ENCODE results near the gene CEP55. TPM values are rescaled to one million over a fixed set of nuclear protein-coding genes. Genes with fewer than 3 reads are reported as not detected.
A peak's percentile ranks its signal among the peaks of the same experiment; 100 is the strongest.

The CEP55 gene
- total and polyA plus RNA-seq, 2 donors (not counting 1 experiment from before 2014, with no cell fraction given), result 16.1 to 19.0 TPM

DNA sequence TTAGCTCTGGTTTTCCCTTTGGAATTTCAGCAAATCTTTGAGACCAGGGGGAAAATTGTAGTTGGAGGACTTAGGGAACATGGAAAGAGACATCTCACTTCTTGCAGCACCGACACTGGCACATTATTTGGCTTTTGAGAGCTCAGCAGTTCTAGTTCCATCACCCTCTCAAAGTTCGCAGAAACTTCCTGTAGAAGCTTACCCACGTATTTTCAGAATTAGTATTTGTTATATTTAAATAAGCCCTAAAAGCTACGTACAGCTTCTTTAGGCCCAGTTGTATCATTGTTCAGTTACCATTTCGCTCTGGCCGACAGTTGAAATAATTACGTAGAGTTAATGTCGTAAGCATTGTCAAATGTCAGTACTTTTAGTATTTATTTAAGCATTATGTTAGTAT, 13.4 kb downstream of the CEP55 start:
- Histone ChIP-seq H2AFZ (ENCODE audit: low read length) (no peak overlapping the region), H3K4me3 (replicated peaks in 1 of 4; ENCODE audit: control extremely low read depth in 1 of 4, insufficient read depth in 1 of 4, low read depth in 3 of 4, low read length in 4 of 4) (no peak overlapping the region), H3K27ac (ENCODE audit: insufficient read depth, low read length) (no peak overlapping the region), H3K79me2 (ENCODE audit: control insufficient read depth, insufficient read depth, low read length) (no peaks in the 10 kb centered on the region), H3K4me2 (ENCODE audit: extremely low read depth, insufficient read depth, low read length) (no peak overlapping the region), H3K4me1 (ENCODE audit: control insufficient read depth, extremely low read depth, insufficient read depth, low read length) (peaks cover 4% of the 10 kb centered on the region), H3K36me3 (ENCODE audit: control insufficient read depth, insufficient read depth, low read length) (no peaks in the 10 kb centered on the region), H3K9me3 (ENCODE audit: control insufficient read depth, insufficient read depth, low read depth, low read length) (no peaks in the 10 kb centered on the region), H3K9ac (ENCODE audit: insufficient read depth, low read length) (no peak overlapping the region), H3K27me3 (ENCODE audit: control insufficient read depth, insufficient read depth, low read length) (no peaks in the 10 kb centered on the region), H4K20me1 (ENCODE audit: control insufficient read depth, extremely low read depth, insufficient read depth, low read length) (no peaks in the 10 kb centered on the region)
- no peak for TF ChIP-seq EZH2 (IDR thresholded peaks at IDR 0.05; ENCODE audit: low read length, missing control alignments)
- TF ChIP-seq, protein P1, sequence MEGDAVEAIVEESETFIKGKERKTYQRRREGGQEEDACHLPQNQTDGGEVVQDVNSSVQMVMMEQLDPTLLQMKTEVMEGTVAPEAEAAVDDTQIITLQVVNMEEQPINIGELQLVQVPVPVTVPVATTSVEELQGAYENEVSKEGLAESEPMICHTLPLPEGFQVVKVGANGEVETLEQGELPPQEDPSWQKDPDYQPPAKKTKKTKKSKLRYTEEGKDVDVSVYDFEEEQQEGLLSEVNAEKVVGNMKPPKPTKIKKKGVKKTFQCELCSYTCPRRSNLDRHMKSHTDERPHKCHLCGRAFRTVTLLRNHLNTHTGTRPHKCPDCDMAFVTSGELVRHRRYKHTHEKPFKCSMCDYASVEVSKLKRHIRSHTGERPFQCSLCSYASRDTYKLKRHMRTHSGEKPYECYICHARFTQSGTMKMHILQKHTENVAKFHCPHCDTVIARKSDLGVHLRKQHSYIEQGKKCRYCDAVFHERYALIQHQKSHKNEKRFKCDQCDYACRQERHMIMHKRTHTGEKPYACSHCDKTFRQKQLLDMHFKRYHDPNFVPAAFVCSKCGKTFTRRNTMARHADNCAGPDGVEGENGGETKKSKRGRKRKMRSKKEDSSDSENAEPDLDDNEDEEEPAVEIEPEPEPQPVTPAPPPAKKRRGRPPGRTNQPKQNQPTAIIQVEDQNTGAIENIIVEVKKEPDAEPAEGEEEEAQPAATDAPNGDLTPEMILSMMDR (conservative IDR thresholded peaks at IDR 0.05 in 1 of 2, IDR thresholded peaks at IDR 0.05 in 1 of 2; ENCODE audit: low read depth in 1 of 2, low read length in 2 of 2), result no peak
- DNase-seq (ENCODE audit: low read depth in 2 of 2), result no peak

- TF ChIP-seq, protein P1 (conservative IDR thresholded peaks at IDR 0.05 in 1 of 2, IDR thresholded peaks at IDR 0.05 in 1 of 2; ENCODE audit: low read depth in 1 of 2, low read length in 2 of 2), result no peak
- no peak for TF ChIP-seq EZH2 (IDR thresholded peaks at IDR 0.05; ENCODE audit: low read length, missing control alignments)
- H3K9me3 ChIP-seq (ENCODE audit: control insufficient read depth, insufficient read depth, low read depth, low read length), result no peaks in the 10 kb centered on the region
- no peaks in the 10 kb centered on the region for H3K36me3 ChIP-seq (ENCODE audit: control insufficient read depth, insufficient read depth, low read length)
- peaks cover 4% of the 10 kb centered on the region for H3K4me1 ChIP-seq (ENCODE audit: control insufficient read depth, extremely low read depth, insufficient read depth, low read length)
- no peaks in the 10 kb centered on the region for H3K27me3 ChIP-seq (ENCODE audit: control insufficient read depth, insufficient read depth, low read length)
- H3K4me2 ChIP-seq (ENCODE audit: extremely low read depth, insufficient read depth, low read length), result no peak overlapping the region
- no peak overlapping the region for H2AFZ ChIP-seq (ENCODE audit: low read length)
- no peaks in the 10 kb centered on the region for H4K20me1 ChIP-seq (ENCODE audit: control insufficient read depth, extremely low read depth, insufficient read depth, low read length)
- no peak overlapping the region for H3K9ac ChIP-seq (ENCODE audit: insufficient read depth, low read length)
- H3K79me2 ChIP-seq (ENCODE audit: control insufficient read depth, insufficient read depth, low read length), result no peaks in the 10 kb centered on the region
- peak in 1 of 2 donors; percentile 72 for DNase-seq (ENCODE audit: low read depth in 2 of 2)
- H3K27ac ChIP-seq (ENCODE audit: insufficient read depth, low read length), result no peak overlapping the region
- no peak overlapping the region for H3K4me3 ChIP-seq (replicated peaks in 1 of 4; ENCODE audit: control extremely low read depth in 1 of 4, insufficient read depth in 1 of 4, low read depth in 3 of 4, low read length in 4 of 4)
Observed at GRCh38 chr10:93512565-93512964, 16.2 kb downstream of the CEP55 start.

DNA sequence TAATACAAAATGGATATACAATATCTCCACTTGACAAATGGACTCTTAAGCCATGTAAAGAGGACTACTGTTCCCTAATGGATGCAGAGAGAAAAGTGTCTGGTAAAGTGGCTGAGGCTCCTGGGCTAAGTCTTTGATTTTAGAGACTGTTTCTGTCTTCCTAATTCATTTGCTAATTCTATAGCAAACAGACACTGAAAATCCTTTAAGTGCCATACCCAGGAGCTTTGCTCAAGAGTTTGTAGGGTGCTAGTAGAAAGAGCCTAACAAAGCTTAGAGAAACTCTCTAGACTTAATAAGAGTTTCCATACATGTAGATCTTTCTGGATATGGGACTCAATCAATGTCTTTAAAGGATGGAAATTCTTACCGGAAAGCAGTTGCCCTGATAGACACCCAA, 16.7 kb downstream of the CEP55 start:
- peaks cover 4% of the 10 kb centered on the region for H3K4me1 ChIP-seq (ENCODE audit: control insufficient read depth, extremely low read depth, insufficient read depth, low read length)
- H3K4me2 ChIP-seq (ENCODE audit: extremely low read depth, insufficient read depth, low read length), result no peak overlapping the region
- H3K36me3 ChIP-seq (ENCODE audit: control insufficient read depth, insufficient read depth, low read length), result no peaks in the 10 kb centered on the region
- H3K9me3 ChIP-seq (ENCODE audit: control insufficient read depth, insufficient read depth, low read depth, low read length), result no peaks in the 10 kb centered on the region
- no peak for TF ChIP-seq EZH2 (IDR thresholded peaks at IDR 0.05; ENCODE audit: low read length, missing control alignments)
- TF ChIP-seq, protein P1 (conservative IDR thresholded peaks at IDR 0.05 in 1 of 2, IDR thresholded peaks at IDR 0.05 in 1 of 2; ENCODE audit: low read depth in 1 of 2, low read length in 2 of 2), result no peak
- no peak overlapping the region for H2AFZ ChIP-seq (ENCODE audit: low read length)
- no peaks in the 10 kb centered on the region for H3K79me2 ChIP-seq (ENCODE audit: control insufficient read depth, insufficient read depth, low read length)
- DNase-seq (ENCODE audit: low read depth in 2 of 2), result no peak
- no peak overlapping the region for H3K27ac ChIP-seq (ENCODE audit: insufficient read depth, low read length)
- H4K20me1 ChIP-seq (ENCODE audit: control insufficient read depth, extremely low read depth, insufficient read depth, low read length), result no peaks in the 10 kb centered on the region
- no peak overlapping the region for H3K9ac ChIP-seq (ENCODE audit: insufficient read depth, low read length)
- H3K27me3 ChIP-seq (ENCODE audit: control insufficient read depth, insufficient read depth, low read length), result no peaks in the 10 kb centered on the region
- H3K4me3 ChIP-seq (replicated peaks in 1 of 4; ENCODE audit: control extremely low read depth in 1 of 4, insufficient read depth in 1 of 4, low read depth in 3 of 4, low read length in 4 of 4), result no peak overlapping the region
